HG02852 (cell line): ENCODE measurements around the gene ANKZF1.
A peak's percentile ranks its signal among the peaks of the same experiment; 100 is the strongest.

Source experiments
- ATAC-seq: cut with Tn5 transposase; IDR thresholded peaks from one replicate; pipeline ENCODE4 v1.9.1; 2021; ENCODE audit warnings: mild to moderate bottlenecking, moderate library complexity; ENCODE audit not compliant: unreplicated experiment

The ANKZF1 gene

DNA sequence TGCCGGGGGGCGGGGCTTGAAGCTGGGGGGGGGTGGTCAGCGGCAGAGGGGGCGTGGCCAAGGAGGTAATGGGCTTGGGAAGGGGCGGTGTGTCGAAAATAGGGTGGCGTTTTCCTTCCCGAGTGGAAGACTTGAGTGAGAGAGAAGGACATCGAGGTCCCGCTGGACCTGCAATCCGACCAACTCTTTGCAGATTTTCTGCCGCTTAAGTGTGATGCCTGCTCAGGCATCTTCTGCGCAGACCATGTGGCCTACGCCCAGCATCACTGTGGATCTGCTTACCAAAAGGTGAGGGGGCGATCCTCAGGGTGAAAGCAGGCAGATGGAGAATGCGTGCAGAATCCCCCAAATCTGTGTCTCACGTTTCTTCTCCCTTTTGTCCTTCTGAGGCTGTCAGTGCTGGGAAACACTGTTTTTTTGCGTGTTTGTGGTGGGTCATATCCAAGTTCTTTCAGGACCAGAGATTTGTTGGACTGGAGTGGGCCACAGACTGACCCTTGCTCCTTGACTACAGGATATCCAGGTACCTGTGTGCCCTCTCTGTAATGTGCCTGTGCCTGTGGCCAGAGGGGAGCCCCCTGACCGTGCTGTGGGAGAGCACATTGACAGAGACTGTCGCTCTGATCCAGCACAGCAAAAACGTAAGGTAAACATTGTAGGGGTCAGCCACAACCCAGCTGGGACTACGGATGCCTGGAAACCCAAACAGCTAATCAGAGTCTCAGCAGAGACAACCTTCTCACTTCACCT is 22.3 kb upstream of the ANKZF1 start:
- ATAC-seq: no peak

DNA sequence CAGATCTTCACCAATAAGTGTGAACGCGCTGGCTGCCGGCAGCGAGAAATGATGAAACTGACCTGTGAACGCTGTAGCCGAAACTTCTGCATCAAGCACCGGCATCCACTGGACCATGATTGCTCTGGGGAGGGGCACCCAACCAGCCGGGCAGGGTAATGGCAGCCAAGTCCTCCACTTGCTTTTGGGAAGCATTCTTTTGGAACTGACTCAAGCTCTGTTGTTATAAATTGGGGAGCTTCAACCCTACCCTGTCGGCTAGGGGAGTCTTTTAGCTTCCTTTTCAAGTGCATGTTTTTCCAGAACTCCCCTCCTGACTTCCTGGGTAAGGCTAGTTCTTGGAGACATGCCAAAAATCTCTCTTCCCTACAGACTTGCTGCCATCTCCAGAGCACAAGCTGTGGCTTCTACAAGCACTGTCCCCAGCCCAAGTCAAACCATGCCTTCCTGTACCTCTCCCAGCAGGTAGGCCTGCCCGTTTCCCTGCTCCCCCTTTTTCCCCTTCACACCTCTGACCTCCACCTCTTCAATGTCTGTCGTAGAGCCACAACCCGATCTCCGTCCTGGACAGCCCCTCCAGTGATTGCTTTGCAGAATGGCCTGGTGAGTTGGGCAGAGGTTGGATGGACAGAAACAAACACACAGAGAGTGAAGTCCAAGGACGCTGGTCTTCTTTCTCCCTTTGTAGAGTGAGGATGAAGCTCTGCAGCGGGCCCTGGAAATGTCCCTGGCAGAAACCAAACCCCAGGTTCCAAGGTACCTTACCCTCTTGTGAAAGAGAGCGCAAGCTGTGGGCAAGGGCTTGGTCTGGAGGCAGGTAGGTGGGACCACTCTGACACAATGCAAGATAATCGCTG is 21.5 kb upstream of the ANKZF1 start:
- no peak for ATAC-seq

DNA sequence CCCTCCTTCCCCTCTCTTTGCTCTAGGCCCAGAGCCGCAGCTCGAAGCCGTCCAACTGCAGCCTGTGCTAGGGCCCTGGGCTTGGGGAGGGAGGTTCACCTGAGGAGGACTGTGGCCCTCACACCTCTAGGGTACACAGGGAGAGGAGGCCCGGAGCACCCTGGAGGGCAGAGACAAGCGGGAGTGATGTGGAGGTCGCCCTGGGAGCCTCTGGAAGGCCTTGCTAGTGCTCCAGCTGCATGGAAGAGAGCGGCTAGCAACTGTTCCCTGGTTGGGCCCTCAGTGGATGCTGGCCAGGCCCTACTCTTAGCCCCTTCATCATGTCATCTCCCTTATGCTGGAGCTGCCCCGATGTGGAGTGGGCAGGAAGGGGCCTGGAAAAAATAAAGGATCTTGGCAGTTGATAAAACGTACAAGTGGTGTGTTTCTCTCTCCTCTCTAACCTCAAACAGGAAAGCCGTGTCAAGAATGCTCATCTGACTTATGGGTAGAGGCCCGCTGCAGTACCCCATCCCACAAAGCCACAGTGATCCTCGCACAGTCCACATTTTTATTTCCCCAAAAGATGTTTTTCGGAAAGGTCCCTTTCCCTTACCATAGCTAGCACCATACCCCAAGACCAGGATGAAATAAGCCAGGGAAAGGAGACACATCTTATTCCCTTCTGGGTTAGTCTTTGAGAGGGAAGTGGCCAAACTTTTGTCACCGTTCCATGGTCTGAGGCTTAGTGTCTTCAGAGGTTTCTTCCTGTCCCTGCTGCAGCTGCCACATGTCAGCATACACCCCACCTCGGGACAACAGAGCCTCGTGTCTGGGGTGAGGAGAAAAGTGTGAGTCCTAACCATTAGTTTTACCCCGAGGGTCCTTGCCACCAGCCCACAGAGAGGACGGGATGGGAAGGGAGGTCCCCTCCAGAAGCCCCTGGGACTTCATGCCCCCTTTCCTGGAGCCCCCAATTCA is 20.1 kb upstream of the ANKZF1 start:
- ATAC-seq: no peak

DNA sequence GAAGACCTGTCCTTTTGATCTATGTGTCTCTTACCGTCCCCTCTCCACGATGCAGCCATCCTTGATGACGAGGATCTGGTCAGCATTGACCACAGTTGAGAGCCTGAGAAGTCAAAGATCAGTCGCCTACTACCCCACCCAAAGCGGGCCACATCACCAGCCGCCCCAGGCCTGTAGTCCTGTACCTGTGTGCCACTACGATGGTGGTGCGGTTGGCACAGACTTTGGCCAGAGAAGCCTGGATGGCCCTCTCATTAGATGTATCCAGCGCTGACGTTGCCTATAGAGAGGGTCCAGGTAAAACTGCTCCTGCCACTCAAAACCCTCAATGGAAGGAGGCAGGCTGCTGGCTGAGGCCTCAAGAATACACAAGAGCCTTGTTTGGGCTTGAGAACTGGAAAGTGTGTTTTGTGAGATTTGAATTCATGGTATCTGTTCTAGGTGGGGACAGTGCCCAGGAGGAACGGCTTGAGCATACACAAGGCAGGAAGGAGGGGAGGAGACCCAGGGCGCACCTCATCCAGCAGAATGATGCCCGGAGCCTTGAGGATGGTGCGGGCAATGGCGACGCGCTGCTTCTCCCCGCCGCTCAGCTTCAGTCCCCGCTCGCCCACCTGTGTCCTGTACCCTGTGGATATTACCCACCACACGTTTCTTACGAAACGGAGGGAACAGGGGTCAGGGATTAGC is 19.3 kb upstream of the ANKZF1 start:
- no peak for ATAC-seq

DNA sequence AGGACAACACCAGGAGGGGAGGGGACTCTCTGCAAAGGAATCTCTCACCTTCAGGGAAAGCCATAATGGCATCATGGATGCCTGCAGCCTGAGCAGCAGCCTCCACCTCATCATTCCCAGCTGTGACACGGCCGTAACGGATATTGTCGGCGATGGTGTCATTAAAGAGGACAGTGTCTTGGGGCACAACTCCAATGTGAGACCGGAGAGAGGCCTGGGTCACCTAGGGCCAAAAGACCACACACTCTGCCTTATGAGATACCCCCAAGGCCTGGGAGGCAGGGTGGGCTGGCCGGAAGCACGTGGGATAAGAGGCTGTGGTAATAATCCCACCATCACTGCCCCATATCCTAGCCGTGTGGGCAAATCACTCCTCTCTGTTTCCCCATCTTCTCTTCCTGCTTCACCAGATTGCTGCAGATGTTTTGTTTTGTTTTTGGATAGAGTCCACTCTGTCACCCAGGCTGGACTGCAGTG is 18.7 kb upstream of the ANKZF1 start:
- no peak for ATAC-seq

DNA sequence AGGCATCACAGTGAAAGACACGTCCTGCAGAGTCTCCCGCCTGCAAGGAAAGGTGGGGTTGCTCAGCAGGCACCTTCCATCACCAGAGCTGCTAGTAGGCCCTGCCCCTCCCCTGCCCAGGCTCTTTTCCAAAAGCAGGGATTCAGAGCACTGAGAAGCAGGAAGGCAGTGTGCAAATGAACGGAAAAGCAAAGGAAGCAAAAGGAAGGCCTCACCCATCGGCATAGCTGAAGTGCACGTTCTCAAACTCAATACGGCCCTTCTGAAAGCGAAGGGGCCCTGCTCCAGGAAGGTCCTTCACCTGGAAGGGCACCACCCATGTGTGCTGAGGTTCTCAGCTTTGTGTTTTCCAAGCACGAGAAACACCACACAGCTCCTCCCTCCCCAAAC is 16.6 kb upstream of the ANKZF1 start:
- ATAC-seq: no peak

DNA sequence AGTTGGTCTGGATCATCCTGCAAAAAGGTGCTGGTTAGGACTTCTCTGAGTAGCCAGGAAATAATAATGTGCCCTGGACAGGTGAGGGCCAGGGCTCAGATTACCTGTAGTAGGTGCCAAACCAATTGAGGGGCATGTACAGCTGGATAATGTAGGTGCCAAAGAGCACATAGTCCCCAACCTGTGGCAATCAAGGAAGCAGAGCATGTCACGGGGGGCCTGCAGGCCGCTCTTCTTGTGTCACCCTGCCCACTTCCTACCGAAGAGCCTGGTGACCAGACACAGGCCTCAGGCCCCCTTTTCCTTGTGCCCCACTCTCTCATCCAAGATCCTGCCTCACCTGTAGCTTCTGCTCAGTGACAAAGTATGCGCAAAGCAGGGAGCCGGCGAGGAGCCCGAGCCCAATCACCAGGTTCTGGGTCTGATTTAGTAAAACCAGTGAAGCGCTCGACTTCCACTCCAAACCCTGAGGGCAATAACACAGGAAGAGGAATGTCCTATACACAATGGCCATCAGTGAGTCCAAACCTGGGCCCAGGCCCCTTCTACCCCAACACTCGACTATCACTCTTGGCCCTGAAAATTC is 16.0 kb upstream of the ANKZF1 start:
- no peak for ATAC-seq

DNA sequence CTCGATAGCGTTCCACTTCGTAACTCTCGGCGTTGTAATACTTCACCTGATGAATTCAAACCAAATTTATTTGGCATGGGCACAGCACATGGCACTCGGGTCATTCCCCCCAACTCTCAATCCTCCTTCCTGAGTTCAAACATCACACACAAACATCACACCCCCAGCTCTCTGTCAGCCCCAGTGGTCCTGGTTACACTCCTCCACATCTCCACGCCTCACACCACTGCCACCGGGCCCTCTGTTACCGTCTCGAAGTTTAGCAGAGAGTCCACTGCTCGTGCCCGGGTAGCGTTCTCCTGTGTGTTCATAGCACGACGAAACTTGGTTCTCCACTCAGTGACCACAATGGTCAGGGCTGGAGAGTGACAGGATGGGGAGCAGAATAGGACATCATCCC is 15.5 kb upstream of the ANKZF1 start:
- ATAC-seq: no peak

DNA sequence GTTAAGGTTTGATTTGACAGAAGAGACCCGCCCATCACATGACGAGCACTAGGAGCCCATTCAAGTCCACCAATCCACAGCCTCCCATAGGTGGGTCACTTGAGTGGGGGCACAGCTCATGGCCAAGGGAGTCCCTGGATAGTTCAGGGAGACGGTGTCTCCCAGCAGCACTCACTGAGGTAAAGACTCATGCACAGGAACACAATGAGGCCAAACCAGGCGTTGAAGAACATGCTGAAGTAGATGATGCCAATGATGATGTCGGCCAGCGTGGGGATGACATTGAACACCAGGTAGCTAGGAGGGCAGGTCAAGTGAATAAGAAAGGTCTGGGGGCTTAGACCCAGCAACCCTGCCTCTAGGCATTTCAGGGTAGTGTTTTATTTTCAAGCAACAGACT is 14.8 kb upstream of the ANKZF1 start:
- ATAC-seq: no peak

DNA sequence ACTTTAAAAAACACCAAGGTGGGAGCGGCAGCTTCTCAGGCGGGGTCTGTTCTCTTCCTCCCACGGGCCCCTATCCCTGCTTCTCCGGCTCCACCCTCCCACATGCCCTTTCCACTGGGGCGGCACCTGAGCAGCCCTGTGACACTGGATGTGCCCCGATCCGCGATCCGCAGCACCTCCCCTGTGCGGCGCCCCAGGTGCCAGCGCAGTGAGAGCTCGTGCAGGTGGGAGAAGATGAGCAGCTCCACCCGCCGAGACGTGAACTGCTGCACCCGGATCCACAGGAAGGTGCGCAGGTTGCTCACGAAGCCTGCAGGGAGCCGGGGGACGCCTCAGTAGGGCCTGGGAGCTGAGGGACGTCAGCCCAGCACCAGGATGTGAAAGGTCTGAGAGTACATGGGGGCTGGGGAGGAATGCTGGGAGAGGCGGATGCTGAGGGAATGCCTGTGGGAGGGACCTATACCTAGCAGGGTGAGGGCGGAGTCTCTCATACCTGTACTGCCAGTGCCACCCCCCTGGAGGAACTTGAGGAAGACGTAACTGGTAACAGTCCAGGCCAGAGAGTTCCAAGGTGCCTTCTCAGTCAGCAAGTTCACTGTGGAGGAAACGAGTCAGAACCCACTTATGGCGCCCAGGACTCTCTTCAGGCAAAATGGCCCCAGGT is 13.6 kb upstream of the ANKZF1 start:
- no peak for ATAC-seq

DNA sequence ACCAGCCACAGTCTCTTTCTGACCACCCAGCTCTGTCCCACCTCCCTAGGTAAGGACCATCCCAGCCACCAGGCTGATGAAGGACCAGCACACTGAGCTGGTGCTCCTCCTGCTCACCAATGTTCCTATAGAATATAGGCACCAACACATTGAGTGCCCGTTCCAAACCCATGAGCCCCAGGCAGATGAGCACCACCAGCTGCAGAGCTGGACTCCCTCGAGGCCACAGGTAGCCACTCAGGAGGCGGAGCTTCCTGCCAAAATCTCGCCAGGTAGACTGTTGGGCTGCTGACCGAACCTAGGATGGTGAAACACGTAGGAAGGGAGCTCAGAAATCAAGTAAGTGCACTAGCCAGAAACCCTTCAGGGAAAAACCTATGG is 13.1 kb upstream of the ANKZF1 start:
- ATAC-seq: no peak

DNA sequence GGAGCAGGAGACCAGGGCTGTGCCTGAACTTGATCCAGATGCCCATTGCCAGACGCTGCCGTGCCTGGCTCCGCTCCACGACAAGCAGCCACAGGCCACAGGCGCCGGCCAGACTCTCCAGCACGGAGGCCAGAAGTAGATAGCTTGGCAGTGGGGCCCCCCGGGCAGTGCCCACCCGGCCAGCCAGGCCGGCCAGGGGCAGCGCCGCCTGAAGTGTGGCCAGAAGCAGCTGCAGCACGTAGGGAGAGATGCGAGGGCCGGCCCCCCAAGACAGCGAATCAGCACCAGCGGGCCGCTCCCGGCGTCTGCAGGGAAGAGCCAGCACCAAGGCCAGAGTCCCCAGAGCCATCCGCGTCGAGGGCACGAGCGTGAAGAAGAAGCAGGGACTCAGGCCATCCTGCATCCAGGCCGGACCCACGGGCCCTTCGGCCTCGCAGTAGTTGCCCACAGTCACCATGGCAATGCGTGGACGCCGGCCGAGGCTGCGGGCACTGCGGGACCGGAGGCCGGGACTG is 11.3 kb upstream of the ANKZF1 start:
- ATAC-seq: peak; percentile 25

DNA sequence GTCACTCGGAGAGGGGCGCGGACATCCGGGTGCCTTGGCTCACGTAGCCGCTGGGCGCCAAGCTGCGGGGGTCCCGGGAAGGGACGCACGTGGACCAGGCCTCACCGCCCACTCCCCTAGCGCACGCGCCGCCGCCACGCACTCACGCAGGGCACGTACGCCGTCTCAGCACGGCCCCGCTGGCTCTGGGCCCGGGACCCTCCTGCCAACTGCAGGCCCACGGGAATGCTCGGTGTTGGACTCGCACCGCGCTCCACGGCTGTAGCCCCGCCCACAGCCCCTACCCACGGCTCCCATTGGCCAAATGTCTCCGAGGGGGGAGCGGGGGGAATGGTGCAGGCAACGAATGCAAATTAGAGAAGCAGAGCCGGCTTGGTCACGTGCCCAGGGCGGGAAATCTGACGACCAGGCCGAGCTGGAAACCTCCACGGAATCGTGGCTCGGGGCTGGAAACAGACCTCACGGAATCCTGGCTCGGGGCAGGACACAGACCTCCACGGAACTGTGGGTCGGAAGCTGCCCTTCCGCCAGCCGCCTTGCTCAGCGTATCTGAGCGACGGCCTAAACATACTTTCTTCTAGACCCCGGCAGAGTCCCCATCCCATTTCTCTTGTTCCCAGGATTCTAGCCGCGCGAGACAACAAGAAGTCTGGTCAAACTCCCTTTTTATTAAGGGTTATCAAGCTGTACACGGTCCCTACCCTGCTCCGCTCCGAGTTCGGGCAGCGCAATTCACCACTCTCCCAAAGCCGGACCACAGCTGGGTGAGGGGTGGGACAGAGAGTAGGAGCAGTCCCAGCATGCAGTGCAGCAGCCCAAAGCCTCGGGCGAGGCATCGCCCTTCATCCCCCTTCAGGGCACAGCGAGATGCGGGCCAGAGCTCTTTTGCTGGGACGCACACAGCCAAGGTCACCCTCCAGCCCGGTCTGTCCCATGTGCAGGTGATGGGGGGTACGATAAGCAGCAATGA is 10.6 kb upstream of the ANKZF1 start, which contains the start of gene ABCB6:
Gene ABCB6 (minus strand): TSS at position 227 of the 970 bp plus-strand sequence. CDS start 285 bp downstream, outside the sequence.
- peak; percentile 76 for ATAC-seq

DNA sequence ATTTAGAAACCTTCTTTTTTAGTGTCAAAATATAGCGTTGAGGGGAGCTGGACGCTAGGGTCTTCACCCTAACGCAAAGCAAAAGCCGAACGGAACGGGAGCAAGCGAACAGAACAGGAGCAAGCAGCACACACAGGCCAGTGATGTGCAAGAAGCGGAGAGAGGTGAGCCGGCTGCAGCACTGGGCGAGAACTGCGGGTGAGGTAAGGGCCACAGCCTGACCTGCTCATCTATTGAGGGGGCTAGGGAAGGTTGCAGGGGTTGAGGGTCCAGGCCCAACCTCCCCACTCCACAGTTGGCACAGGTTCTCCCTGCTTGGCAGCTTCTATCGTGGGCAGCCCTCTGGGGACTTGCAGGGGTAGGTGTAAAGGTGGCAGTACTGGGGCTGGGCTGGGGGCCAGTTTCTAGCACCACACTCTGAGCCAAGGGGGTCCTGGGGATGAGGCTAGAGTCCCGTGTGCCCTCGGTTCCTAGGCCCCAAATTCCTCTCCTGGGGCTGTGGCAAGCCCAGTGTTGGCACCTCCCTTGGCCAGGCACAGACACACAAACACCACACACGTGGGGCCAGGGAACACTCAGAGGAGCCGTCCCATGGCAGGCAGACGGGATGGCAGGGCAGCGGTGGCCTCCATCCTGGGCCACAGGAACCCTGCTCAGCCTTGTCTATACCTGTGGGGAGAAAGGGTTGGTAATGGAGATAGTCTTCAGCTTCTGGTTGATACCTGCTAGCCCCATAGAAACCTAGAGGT is 9.6 kb upstream of the ANKZF1 start:
- ATAC-seq: no peak

DNA sequence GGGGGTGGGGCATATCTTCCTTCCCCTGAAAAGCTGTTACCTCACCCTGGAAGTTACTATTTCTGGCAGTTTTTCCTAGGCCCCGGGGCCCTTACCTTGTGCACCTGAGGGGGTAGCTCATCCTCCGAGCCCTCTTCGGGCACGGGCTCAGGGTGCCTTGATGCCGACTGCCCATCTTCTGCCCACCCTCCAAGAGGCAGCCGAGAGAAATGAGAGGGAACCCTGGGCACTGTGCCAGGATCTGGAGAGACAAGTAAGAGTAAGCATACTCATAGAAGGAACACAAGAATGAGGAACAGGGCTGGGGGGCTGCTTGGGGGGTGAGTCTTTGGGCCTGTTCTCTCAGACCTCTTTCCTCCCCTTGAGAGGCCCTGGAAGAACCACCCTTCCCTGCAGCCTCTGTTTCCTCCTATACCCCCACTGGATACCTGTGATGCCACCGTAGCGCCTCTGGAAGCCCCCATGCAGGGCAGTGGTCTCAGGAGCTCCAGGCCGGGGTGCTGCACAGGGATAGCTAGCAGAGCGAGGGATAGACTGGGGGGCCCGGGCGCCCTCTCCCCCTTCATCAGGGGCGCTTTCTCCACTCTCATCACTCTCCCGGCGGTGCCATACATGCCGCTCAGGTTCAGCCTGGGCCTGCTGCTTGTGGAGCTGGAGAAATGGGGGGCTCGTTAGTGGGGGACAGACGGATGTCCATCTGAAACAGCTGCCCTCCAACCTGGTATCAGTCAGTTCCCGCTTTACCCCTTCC is 8.8 kb upstream of the ANKZF1 start:
- no peak for ATAC-seq

DNA sequence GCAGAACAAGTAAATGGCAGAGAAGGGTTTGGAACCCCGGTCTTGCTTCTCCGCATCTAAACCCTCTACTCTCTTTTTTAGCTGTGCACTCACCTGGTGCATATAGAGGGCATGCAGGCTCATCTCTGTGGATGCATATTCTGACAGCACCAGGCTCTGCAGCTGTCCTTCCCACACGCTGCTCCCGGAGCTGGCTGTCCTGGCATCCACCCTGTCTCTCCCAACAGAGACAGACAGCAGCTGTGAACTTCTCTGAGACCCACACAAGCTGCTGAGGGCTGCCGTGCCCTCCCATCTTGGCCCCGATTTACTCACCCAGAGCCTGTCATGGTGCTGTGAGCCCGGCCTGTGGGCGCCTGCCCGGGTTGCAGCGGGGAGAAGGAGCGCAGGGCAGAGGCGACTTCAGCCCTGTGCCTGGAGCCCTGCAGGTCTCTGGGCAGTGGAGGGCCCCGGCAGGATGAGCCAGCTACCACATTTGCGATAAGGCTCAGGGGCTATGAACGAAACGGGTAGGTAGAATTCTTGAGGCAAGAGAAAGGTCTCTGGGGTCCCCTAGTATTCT is 7.6 kb upstream of the ANKZF1 start:
- ATAC-seq: no peak
